ENCODE results near the gene CSRP3. TPM values are rescaled to one million over a fixed set of nuclear protein-coding genes. Genes with fewer than 3 reads are reported as not detected.
"Not testable (repeated sequence)": the region's sequence is repeated elsewhere in the genome, so short reads cannot be mapped to it uniquely, and the experiment has no call there.

The CSRP3 gene
- total RNA-seq, 3 donors from 2014 or later, result not detected

GRCh38 chr11:19160847-19161246 lies 40.9 kb downstream of the CSRP3 start:
- peaks cover 33% of the 10 kb centered on the region for H3K36me3 Mint-ChIP-seq (ENCODE audit: insufficient read depth)
- DNase-seq (no peak), ATAC-seq (no peak)
- no peaks in the 10 kb centered on the region for H3K9me3 Mint-ChIP-seq
- H3K4me1 Mint-ChIP-seq (ENCODE audit: low read depth), result no peaks in the 10 kb centered on the region
- no peak overlapping the region for H3K4me3 Mint-ChIP-seq
- H3K27me3 Mint-ChIP-seq (ENCODE audit: low read depth), result no peaks in the 10 kb centered on the region

GRCh38 chr11:19156892-19157291 lies 44.9 kb downstream of the CSRP3 start:
- ATAC-seq (no peak), DNase-seq (no peak)
- H3K27me3 Mint-ChIP-seq (ENCODE audit: low read depth), result no peaks in the 10 kb centered on the region
- no peaks in the 10 kb centered on the region for H3K4me1 Mint-ChIP-seq (ENCODE audit: low read depth)
- H3K36me3 Mint-ChIP-seq (ENCODE audit: insufficient read depth), result peaks cover 38% of the 10 kb centered on the region
- no peak overlapping the region for H3K4me3 Mint-ChIP-seq
- no peaks in the 10 kb centered on the region for H3K9me3 Mint-ChIP-seq

- Mint-ChIP-seq H3K4me3 (no peak overlapping the region), H3K27me3 (ENCODE audit: low read depth) (no peaks in the 10 kb centered on the region), H3K9me3 (peaks cover 3% of the 10 kb centered on the region), H3K36me3 (ENCODE audit: insufficient read depth) (peaks cover 13% of the 10 kb centered on the region), H3K4me1 (ENCODE audit: low read depth) (no peaks in the 10 kb centered on the region)
- no peak for DNase-seq
- ATAC-seq, result no peak
Observed at GRCh38 chr11:19145319-19145718, 56.5 kb downstream of the CSRP3 start.

- Mint-ChIP-seq H3K9me3 (peaks cover 14% of the 10 kb centered on the region), H3K36me3 (ENCODE audit: insufficient read depth) (peaks cover 17% of the 10 kb centered on the region)
- H3K4me3 Mint-ChIP-seq; DNase-seq; H3K4me1 Mint-ChIP-seq (ENCODE audit: low read depth); H3K27me3 Mint-ChIP-seq (ENCODE audit: low read depth); ATAC-seq: not testable (repeated sequence)
Observed at GRCh38 chr11:19136884-19137283, 64.9 kb downstream of the CSRP3 start.

GRCh38 chr11:19134004-19134403 lies 67.8 kb downstream of the CSRP3 start:
- ATAC-seq (no peak), DNase-seq (no peak)
- peaks cover 12% of the 10 kb centered on the region for H3K9me3 Mint-ChIP-seq
- H3K4me1 Mint-ChIP-seq (ENCODE audit: low read depth), result no peaks in the 10 kb centered on the region
- H3K36me3 Mint-ChIP-seq (ENCODE audit: insufficient read depth), result peaks cover 31% of the 10 kb centered on the region
- no peaks in the 10 kb centered on the region for H3K27me3 Mint-ChIP-seq (ENCODE audit: low read depth)
- no peak overlapping the region for H3K4me3 Mint-ChIP-seq

Other genes starting within 250 kb of the CSRP3 start
- not detected for gene MRGPRX2, start 141.3 kb downstream of the CSRP3 start, total RNA-seq
- 10 to 100 TPM; 12.3 to 13.8 (median 13.5) TPM for gene ZDHHC13, start 84.8 kb downstream of the CSRP3 start, total RNA-seq
- gene E2F8, start 39.0 kb upstream of the CSRP3 start, total RNA-seq, result 1 to 10 TPM in 2 of 3 donors, under 1 TPM in 1; 0.92 to 1.7 (median 1.4) TPM